DND-41 (cell line): ENCODE results near the gene ARHGAP18.

Experiments used
- EZH2 ChIP-seq: IDR thresholded peaks from 3 replicates; pipeline ENCODE4 v1.6.1; 2012; ENCODE audit warnings: borderline replicate concordance, low read depth, mild to moderate bottlenecking, moderate library complexity, low read length, inconsistent platforms; ENCODE audit not compliant: severe bottlenecking
- TF ChIP-seq, protein P1 (sequence below): IDR thresholded peaks from 2 replicates; pipeline ENCODE4 v1.5.1; 2012; ENCODE audit warnings: borderline replicate concordance, low read length, moderate library complexity, mild to moderate bottlenecking; ENCODE audit not compliant: poor library complexity, severe bottlenecking; ENCODE audit errors: extremely low read depth

DNA sequence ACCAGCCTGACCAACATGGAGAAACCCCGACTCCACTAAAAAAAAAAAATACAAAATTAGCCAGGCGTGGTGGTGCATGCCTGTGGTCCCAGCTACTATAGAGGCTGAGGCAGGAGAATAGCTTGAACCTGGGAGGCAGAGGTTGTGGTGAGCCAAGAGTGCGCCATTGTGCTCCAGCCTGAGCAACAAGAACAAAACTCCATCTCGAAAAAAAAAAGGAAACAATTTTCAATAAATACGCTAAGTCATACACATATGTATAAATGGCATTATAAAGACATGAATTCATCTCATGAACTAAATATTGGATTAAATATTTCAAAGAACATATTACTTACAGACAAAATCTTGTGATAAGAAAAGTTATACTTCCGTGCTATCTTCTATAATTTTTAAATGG lies 2.9 kb downstream of the ARHGAP18 start:
- TF ChIP-seq, protein P1, sequence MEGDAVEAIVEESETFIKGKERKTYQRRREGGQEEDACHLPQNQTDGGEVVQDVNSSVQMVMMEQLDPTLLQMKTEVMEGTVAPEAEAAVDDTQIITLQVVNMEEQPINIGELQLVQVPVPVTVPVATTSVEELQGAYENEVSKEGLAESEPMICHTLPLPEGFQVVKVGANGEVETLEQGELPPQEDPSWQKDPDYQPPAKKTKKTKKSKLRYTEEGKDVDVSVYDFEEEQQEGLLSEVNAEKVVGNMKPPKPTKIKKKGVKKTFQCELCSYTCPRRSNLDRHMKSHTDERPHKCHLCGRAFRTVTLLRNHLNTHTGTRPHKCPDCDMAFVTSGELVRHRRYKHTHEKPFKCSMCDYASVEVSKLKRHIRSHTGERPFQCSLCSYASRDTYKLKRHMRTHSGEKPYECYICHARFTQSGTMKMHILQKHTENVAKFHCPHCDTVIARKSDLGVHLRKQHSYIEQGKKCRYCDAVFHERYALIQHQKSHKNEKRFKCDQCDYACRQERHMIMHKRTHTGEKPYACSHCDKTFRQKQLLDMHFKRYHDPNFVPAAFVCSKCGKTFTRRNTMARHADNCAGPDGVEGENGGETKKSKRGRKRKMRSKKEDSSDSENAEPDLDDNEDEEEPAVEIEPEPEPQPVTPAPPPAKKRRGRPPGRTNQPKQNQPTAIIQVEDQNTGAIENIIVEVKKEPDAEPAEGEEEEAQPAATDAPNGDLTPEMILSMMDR = no peak
- TF ChIP-seq EZH2 = no peak
